NB4 (cell line): ENCODE data around the gene CNTFR.

Source experiments
- DNase-seq: peaks from one replicate; pipeline ENCODE4 v3.0.0; 2010; ENCODE audit warnings: low read depth
- H3K4me3 ChIP-seq: one replicate; pipeline ENCODE4 v1.5.1; 2011; ENCODE audit warnings: mild to moderate bottlenecking, low read depth, low read length, moderate library complexity
- MAX ChIP-seq: IDR thresholded peaks from 2 replicates; pipeline ENCODE4 v1.6.1; 2011; ENCODE audit warnings: low read depth, low read length
- MYC ChIP-seq: IDR thresholded peaks from 2 replicates; pipeline ENCODE4 v1.6.1; 2011; ENCODE audit warnings: low read depth, low read length
- POLR2A ChIP-seq: IDR thresholded peaks from 2 replicates; pipeline ENCODE4 v1.6.1; 2011; ENCODE audit warnings: mild to moderate bottlenecking; ENCODE audit not compliant: insufficient read length; ENCODE audit errors: extremely low read depth
- TF ChIP-seq, protein P1 (sequence below): IDR thresholded peaks from one replicate; pipeline ENCODE4 v1.5.1; 2012; ENCODE audit warnings: low read depth, low read length

CNTFR gene

GRCh38 chr9:34575862-34576596, 13.5 kb downstream of the CNTFR start:
- DNase-seq: no peak
- TF ChIP-seq MAX (no peak), POLR2A (no peak), MYC (no peak)
- TF ChIP-seq, protein P1, sequence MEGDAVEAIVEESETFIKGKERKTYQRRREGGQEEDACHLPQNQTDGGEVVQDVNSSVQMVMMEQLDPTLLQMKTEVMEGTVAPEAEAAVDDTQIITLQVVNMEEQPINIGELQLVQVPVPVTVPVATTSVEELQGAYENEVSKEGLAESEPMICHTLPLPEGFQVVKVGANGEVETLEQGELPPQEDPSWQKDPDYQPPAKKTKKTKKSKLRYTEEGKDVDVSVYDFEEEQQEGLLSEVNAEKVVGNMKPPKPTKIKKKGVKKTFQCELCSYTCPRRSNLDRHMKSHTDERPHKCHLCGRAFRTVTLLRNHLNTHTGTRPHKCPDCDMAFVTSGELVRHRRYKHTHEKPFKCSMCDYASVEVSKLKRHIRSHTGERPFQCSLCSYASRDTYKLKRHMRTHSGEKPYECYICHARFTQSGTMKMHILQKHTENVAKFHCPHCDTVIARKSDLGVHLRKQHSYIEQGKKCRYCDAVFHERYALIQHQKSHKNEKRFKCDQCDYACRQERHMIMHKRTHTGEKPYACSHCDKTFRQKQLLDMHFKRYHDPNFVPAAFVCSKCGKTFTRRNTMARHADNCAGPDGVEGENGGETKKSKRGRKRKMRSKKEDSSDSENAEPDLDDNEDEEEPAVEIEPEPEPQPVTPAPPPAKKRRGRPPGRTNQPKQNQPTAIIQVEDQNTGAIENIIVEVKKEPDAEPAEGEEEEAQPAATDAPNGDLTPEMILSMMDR: no peak
- H3K4me3 ChIP-seq: no peak overlapping the region

GRCh38 chr9:34575241-34575640, 14.3 kb downstream of the CNTFR start:
- no peak overlapping the region for H3K4me3 ChIP-seq
- no peak for DNase-seq
- TF ChIP-seq POLR2A: no peak
- TF ChIP-seq, protein P1: no peak
- TF ChIP-seq MAX: no peak
- TF ChIP-seq MYC: no peak

DNA sequence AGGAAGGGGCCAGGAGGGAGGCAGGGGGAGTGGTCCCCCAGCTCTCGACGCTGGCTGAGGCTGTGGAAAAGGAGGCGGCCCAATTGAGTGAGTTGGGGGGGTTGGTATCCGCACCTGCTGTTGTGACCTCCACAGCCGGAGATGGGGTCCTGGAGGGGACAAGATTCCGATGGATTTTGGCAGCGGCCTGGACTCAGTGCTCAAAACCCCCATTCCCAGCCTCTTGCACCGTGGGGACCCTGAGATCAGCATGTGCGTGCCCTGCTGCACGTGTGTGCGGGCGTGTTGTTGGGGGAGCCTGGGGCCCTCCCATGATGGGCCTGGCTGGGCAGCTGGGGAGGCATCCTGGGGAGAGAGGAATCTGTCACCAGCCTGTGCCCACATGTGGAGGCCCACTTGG, 15.0 kb downstream of the CNTFR start:
- TF ChIP-seq MYC (no peak), POLR2A (no peak)
- TF ChIP-seq, protein P1: no peak
- H3K4me3 ChIP-seq: no peak overlapping the region
- DNase-seq: no peak

DNA sequence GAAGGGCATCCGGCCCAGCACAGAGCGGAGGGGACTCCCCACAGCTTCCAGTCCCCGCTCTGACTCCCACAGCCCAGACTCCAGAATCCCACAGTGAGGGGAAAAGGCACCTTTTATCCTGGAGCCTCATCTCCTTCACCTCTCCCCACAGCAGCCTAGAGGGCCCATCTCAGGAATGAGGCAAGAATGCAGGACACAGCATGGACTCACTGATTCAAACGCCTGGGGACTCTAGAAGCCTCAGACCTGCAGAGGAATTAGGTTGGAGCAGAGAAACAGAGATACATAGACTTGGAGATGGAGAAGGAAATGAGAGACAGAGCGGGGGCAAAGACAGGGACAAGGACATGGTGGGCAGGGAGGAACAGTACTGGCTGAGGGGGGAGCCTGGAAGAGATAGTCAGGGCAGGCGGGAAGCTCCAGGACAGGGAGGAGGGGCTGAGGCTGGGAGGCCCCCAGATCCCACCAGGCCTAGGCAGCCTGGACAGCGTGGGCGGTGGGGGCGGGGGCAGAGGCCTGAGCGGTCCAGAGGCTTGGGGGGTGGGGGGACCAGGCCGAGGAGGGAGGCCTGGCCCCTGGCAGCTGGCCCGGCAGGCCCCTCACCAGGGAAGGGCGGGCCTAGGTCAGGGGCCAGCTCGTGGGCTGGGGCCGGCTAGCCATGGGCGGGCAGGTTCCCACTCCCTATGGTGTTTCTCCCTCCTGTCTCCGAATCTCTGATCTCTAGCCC, 15.8 kb downstream of the CNTFR start:
- no peak for DNase-seq
- no peak overlapping the region for H3K4me3 ChIP-seq
- TF ChIP-seq, protein P1: no peak
- TF ChIP-seq MYC: no peak
- no peak for TF ChIP-seq MAX
- TF ChIP-seq POLR2A: no peak

- no peak overlapping the region for H3K4me3 ChIP-seq
- TF ChIP-seq POLR2A: no peak
- TF ChIP-seq, protein P1: no peak
- no peak for TF ChIP-seq MYC
- TF ChIP-seq MAX: no peak
- DNase-seq: no peak
Measured at GRCh38 chr9:34572628-34573027, 16.9 kb downstream of the CNTFR start.
